Small intestine (tissue), 7 donors: ENCODE measurements around the gene PDGFA. TPM values are rescaled to one million over a fixed set of nuclear protein-coding genes. Genes with fewer than 3 reads are reported as not detected.

Experiments used
- DNase-seq, 2 donors: peaks; one replicate each; pipeline versions ENCODE4 v3.0.0 to v3.0.0-alpha.2; 2013
- FAIRE-seq: peaks from 2 replicates; lab custom pipeline; 2012; peaks lifted over from hg19 to GRCh38; lab: Jason Lieb, UNC
- H3K27ac ChIP-seq, 3 donors: one replicate each; pipeline ENCODE4 v1.5.1; 2013; ENCODE audit warnings: low read length in 2 of 3, mild to moderate bottlenecking in 2 of 3, control low read depth in 1 of 3, inconsistent platforms in 1 of 3, low read depth in 1 of 3, moderate library complexity in 1 of 3
- H3K27me3 ChIP-seq, 3 donors: one replicate each; pipeline ENCODE4 v1.6.1; 2013; ENCODE audit warnings: low read length in 3 of 3, inconsistent platforms in 1 of 3; ENCODE audit not compliant: control insufficient read depth in 3 of 3, insufficient read depth in 3 of 3
- H3K36me3 ChIP-seq, 3 donors: one replicate each; pipeline ENCODE4 v1.6.1; 2013; ENCODE audit warnings: low read length in 3 of 3, inconsistent platforms in 1 of 3, low read depth in 1 of 3, mild to moderate bottlenecking in 1 of 3, moderate library complexity in 1 of 3; ENCODE audit not compliant: control insufficient read depth in 3 of 3, insufficient read depth in 2 of 3
- H3K4me1 ChIP-seq, 3 donors: one replicate each; pipeline ENCODE4 v1.6.1; 2013; ENCODE audit warnings: low read length in 2 of 3, inconsistent platforms in 1 of 3, low read depth in 1 of 3, mild to moderate bottlenecking in 1 of 3, moderate library complexity in 1 of 3; ENCODE audit not compliant: control insufficient read depth in 3 of 3, insufficient read depth in 2 of 3
- H3K4me3 ChIP-seq, 3 donors: one replicate each; pipeline ENCODE4 v1.5.1; 2013; ENCODE audit warnings: low read length in 3 of 3, control low read depth in 1 of 3, inconsistent platforms in 1 of 3, low read depth in 1 of 3, mild to moderate bottlenecking in 1 of 3, moderate library complexity in 1 of 3
- H3K9me3 ChIP-seq, 2 donors: one replicate each; pipeline ENCODE4 v1.6.1; 2013; ENCODE audit warnings: low read depth in 1 of 2, low read length in 1 of 2; ENCODE audit not compliant: control insufficient read depth in 2 of 2, insufficient read depth in 1 of 2
- WGBS, 3 donors: extraction: QIAGEN DNeasy Blood & Tissue Kit; methylation state at CpG; one replicate each; pipeline ENCODE4 v1.1.7; 2013; 5-methylcytosine and 5-hydroxymethylcytosine counted together
- polyA plus RNA-seq, 4 donors: library from polyadenylated mRNA; stranded (reverse) in 3 of 4; unstranded in 1 of 4; fragments of 200-250 nt in 3 of 4; fragments of 120-200 nt in 1 of 4; gene quantifications; one replicate each; pipeline versions ENCODE4 v1.2.1 to v1.2.3, GENCODE V29; 2013
- donor health status: healthy with polysubstance abuse.
- donor health status: control.
- donor health status: control.
- donor health status: Bipolar disorder and iron deficiency.
- donor health status: healthy.

Gene PDGFA
- polyA plus RNA-seq, 4 donors = 17.4 to 107 (median 32.4) TPM

DNA sequence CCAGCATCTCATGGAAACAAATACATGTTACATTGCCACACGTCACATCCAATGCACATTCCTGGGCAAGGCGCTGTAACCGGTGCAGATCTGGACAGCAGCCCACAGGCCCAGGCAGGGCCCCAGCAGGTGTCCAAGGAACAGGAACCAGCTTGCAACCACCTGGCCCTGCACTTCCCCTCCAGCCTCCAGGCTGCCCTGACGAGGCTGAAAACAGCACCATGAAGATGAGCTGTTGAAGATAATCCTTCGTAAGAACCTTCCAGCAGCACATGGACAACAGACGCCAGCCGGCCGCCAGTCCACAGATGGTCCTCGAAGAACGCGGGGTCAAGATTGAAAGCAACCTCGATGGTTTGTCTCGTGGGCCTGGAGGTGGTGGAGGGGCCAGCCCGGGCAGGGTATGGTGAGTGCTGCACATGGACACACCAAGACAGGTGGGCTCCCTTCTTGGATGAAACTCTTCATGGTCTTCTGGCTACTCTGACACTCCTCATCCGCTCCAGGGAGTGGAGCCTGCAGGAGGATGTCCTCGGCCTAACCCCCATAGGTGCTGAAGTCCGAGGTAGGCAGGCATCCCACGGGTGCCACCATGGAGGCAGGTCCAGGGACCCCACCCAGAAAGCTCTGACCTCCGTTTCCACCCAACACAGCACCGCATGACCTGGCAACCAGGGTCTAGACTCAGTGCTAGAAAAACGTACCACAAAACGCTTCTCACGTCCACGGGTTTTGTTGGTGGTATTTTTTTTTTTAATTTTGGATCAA, 22.9 kb downstream of the PDGFA start:
- 69 to 76% (median 71%) methylated on average over 24 of the region's 24 CpGs for WGBS, 3 donors
- H3K4me1 ChIP-seq = peaks cover 0 to 37% (median 0%) of the 10 kb centered on the region in 3 donors
- H3K27me3 ChIP-seq = no peaks in the 10 kb centered on the region
- H3K27ac ChIP-seq = no peak overlapping the region
- H3K4me3 ChIP-seq = no peak overlapping the region
- H3K9me3 ChIP-seq = no peaks in the 10 kb centered on the region
- peaks cover 0 to 66% (median 12%) of the 10 kb centered on the region in 3 donors for H3K36me3 ChIP-seq
- no peak for FAIRE-seq
- peak in 1 of 2 donors; percentile 30 for DNase-seq

DNA sequence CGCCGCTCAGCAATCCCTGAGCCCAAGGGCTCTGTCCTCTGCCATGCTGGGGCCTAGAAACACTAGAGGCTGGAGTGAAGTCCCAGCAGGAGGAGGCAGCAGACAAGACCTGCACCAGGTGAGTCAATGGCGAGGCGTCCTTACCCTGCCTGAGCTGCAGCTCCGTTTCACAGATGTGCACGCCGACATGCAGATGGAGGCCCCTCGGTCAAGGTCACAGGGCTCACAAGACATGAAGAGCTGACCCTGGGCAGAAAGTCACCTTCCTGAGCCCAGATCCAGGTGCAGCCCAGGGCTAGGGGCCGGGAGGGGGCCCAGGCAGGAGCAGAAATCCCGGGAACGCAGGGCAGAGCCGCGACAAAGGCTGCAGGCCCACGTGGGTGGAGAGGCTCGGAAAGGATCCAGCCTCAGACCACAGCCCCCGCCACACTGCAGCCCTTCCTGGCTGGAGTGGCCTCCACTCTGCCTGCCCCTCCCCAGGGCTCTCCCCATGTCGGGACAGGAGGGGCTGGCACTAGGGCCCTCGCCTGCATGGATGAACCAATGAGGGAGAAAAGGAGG, 23.8 kb downstream of the PDGFA start:
- H3K9me3 ChIP-seq = no peaks in the 10 kb centered on the region
- no peak overlapping the region for H3K4me3 ChIP-seq
- H3K27ac ChIP-seq = peak overlapping the region in 1 of 3 donors; percentile 18
- FAIRE-seq (no peak), DNase-seq (peak in 1 of 2 donors; percentile 34)
- H3K36me3 ChIP-seq = peaks cover 0 to 58% (median 11%) of the 10 kb centered on the region in 3 donors
- H3K27me3 ChIP-seq = no peaks in the 10 kb centered on the region
- WGBS, 3 donors = 59 to 76% (median 65%) methylated on average over 16 to 18 of the region's 18 CpGs
- peaks cover 0 to 32% (median 0%) of the 10 kb centered on the region in 3 donors for H3K4me1 ChIP-seq

DNA sequence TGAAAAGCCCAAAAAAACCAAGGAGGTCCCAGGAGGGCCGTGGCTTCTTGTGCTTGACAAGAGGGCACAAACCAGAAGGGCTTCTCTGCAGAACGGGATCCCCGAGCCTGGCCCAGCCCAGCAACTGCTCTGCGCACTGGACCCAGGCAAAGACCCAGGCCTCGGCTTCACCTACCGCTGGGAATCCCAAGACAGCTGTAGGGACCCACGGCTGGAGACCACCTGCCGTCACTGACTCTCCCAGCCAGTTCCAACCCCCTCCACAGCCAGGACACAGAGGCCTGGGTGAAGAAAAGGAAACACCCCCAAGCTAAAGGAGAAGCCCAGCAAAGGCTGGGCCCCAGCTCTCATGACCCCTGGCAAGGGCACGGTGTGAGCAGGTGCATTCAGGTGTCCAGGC, 24.3 kb downstream of the PDGFA start:
- no peak overlapping the region for H3K4me3 ChIP-seq
- H3K27me3 ChIP-seq = no peaks in the 10 kb centered on the region
- FAIRE-seq = no peak
- no peak for DNase-seq
- 71 to 88% (median 81%) methylated on average over 9 of the region's 9 CpGs for WGBS, 3 donors
- H3K36me3 ChIP-seq = peaks cover 0 to 52% (median 7%) of the 10 kb centered on the region in 3 donors
- H3K27ac ChIP-seq = no peak overlapping the region
- peaks cover 0 to 27% (median 0%) of the 10 kb centered on the region in 3 donors for H3K4me1 ChIP-seq
- H3K9me3 ChIP-seq = no peaks in the 10 kb centered on the region

DNA sequence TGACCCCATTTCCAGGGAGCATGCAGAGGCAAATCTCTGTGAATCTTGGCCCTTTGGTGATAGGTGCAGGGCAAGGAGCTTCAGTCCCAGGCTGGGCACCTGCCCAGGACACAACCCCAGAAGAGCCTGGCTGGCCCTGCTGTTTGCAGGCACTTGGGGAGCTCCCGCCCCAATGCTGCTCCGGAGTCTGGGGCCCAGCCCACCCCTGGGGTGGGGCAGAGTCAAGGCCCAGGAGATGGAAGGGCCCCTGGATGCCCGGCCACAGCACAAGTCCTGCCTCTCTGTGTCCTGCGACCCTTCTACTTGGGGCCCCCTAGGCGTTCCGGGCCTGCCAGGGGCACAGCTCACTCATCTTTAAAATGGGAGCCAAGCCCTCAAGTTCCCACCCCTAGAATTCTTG, 24.7 kb downstream of the PDGFA start:
- DNase-seq (no peak), FAIRE-seq (no peak)
- Histone ChIP-seq H3K4me3 (no peak overlapping the region), H3K9me3 (no peaks in the 10 kb centered on the region), H3K27me3 (no peaks in the 10 kb centered on the region), H3K27ac (no peak overlapping the region), H3K4me1 (peaks cover 0 to 27% (median 0%) of the 10 kb centered on the region in 3 donors), H3K36me3 (peaks cover 0 to 48% (median 3%) of the 10 kb centered on the region in 3 donors)
- WGBS, 3 donors = 65 to 79% (median 77%) methylated on average over 6 of the region's 6 CpGs

DNA sequence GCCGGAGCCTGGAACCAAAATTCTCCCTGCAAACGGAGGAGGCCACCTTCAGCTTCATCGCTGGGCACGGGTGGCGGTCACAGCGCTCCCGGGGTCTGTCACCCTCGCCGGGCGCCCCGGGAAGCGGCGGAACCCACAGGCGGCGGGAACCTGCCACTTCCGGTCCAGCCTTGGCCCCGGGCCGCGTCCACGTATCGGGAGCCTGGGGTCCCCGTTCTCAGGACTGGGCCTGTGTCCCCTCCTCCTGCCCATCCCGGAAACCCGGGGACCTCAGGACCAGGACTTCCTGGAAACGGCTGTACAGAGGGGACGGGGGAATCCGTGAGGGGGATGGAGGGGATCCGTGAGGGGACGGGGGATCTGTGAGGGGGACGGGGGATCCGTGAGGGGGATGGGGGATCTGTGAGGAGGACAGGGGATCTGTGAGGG, 25.4 kb downstream of the PDGFA start:
- DNase-seq (no peak), FAIRE-seq (no peak)
- H3K27ac ChIP-seq = no peak overlapping the region
- peaks cover 0 to 27% (median 0%) of the 10 kb centered on the region in 3 donors for H3K4me1 ChIP-seq
- no peaks in the 10 kb centered on the region for H3K9me3 ChIP-seq
- H3K27me3 ChIP-seq = no peaks in the 10 kb centered on the region
- no peak overlapping the region for H3K4me3 ChIP-seq
- 74 to 85% (median 81%) methylated on average over 24 to 31 of the region's 31 CpGs for whole genome bisulfite sequencing, 3 donors
- peaks cover 0 to 42% (median 2%) of the 10 kb centered on the region in 3 donors for H3K36me3 ChIP-seq

DNA sequence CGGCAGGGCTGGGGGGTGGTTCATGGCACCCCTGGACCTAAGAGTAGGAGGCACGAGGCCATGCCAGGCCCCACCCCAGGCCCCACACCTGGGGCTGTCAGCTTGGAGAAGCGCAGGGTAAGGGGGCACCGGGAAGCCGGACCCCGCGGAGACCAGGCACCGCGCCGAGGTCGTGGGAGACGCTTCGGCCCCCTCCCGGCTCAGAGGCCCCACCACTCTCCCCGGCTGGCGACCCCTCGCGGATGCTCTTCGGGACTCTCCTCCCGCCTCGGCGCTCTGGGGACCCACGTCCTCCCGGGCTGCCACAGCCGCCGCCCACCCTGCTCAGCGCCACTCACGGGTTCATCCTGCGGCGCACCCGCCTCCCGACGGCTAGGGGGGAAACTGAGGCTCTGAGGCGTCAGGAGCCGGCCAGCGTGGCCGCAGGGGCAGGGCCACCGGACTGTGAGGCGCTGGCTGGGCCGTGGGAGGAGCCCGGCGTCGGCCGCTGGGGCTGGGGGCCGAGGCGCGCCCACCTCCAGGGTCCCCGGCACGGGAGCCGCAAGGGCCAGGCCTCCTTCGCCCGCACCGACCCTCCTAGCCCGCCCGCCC, 25.9 kb downstream of the PDGFA start:
- Histone ChIP-seq H3K27ac (no peak overlapping the region), H3K27me3 (no peaks in the 10 kb centered on the region), H3K36me3 (peaks cover 0 to 37% (median 0%) of the 10 kb centered on the region in 3 donors), H3K4me1 (peaks cover 0 to 27% (median 0%) of the 10 kb centered on the region in 3 donors), H3K4me3 (no peak overlapping the region), H3K9me3 (no peaks in the 10 kb centered on the region)
- 87 to 94% (median 92%) methylated on average over 27 to 55 of the region's 55 CpGs for WGBS, 3 donors
- FAIRE-seq (no peak), DNase-seq (no peak)

DNA sequence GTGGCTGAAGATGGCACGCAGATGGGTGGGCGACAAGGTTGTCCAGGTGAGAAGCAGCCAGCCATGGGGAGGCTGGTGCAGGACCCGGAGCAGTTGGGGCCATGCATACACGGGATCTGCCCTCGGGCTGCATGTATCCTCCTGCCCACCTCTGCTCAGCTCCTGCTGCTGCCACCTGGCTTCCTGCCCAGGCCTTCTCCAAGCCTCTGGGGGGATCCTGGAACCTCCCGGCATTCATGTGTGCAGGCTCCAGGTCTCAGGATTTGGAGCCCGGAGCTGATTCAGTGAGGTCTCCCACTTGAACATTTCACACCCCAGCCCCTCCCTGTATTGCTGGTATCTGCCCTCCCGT, 27.0 kb downstream of the PDGFA start:
- Histone ChIP-seq H3K27me3 (no peaks in the 10 kb centered on the region), H3K4me1 (peaks cover 0 to 27% (median 0%) of the 10 kb centered on the region in 3 donors), H3K9me3 (no peaks in the 10 kb centered on the region), H3K4me3 (no peak overlapping the region), H3K27ac (no peak overlapping the region), H3K36me3 (peaks cover 0 to 28% (median 0%) of the 10 kb centered on the region in 3 donors)
- DNase-seq (no peak), FAIRE-seq (no peak)
- 63 to 87% (median 84%) methylated on average over 7 to 8 of the region's 8 CpGs for WGBS, 3 donors

DNA sequence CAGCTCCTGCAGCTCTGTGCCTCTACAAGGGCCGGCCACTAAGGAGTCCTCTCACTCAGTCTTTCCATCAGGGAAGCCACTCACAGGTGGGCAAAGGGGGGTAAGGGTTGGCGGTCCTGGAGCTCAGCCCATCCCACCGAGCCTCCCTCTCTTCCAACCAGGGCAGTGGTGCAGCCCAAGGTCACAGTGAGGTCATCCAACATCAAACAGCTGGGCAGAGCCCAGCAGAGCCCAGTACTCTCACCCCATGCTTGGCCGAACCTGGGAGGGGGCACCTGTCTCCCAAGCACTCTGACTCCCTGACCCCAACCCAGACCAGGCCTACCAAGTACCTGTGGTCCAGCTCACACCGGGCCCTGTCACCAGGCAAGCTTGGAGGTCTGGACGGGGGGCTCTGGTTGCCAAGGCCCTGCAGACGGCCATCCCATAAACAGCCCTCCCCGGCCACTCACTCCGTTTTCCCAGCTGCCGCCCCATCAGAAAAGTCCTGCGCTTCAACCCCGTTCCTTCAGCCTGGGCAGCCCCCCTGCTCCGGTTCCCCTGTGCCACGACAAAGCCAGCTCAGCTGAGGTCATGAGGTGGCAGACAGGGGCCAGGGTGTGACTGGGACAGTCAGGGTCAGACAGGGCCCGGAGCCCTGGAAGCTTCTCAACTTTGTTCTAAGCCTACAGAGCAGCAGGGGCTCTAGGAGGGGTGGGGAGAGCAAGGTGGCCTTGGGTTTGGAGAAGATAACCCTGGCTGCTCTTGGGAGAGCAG, 27.5 kb downstream of the PDGFA start:
- H3K27ac ChIP-seq = no peak overlapping the region
- H3K27me3 ChIP-seq = no peaks in the 10 kb centered on the region
- WGBS, 3 donors = 83 to 90% (median 86%) methylated on average over 15 of the region's 15 CpGs
- H3K4me1 ChIP-seq = peaks cover 0 to 27% (median 0%) of the 10 kb centered on the region in 3 donors
- no peaks in the 10 kb centered on the region for H3K9me3 ChIP-seq
- no peak overlapping the region for H3K4me3 ChIP-seq
- H3K36me3 ChIP-seq = peaks cover 0 to 24% (median 0%) of the 10 kb centered on the region in 3 donors
- no peak for DNase-seq
- no peak for FAIRE-seq
